Stimulated activated CD8-positive, alpha-beta memory T cell treated with anti-CD3 and anti-CD28 coated beads, Interleukin-2, amount 100 ng/mL, for 1 hour (primary cell): ENCODE results near the gene GLP2R.

Source experiments
- DNase-seq, 2 donors: peaks; one replicate each; pipeline ENCODE4 v3.0.0-alpha.2; 2020; ENCODE audit warnings: low read depth in 2 of 2

Gene GLP2R

DNA sequence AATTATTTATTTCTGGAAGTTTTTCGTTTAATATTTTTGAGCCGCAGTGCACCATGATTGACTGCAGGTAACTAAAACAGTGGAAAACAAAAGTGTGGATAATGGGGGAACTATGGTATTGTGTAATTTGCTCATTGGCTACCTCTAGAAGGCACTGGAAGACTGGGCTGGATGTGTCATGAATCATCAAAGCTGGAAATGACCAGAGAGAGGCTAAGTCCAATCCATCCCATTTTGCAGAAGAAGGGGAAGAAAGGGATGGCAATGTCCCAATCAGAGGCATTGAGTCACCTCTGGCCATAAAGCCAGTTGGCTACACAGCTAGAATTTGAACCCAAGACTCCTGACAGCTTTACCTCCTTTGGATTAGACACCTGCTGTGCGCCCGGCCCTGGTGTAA, 29.3 kb downstream of the GLP2R start:
- DNase-seq: no peak

DNA sequence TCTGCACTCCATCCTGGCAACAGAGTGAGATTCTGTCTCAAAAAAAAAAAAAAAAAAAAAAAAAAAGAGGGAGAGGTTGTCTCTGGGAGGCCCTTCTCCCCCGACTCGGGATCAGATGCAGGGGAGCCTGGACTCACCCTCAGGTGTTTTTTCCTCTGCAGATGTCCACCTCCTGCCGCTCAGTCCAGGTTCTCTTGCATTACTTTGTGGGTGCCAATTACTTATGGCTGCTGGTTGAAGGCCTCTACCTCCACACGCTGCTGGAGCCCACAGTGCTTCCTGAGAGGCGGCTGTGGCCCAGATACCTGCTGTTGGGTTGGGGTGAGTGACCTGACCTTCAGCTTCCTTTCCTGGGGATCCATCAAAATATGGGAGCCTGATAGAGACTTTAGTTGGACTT, 34.1 kb downstream of the GLP2R start:
- DNase-seq: no peak

DNA sequence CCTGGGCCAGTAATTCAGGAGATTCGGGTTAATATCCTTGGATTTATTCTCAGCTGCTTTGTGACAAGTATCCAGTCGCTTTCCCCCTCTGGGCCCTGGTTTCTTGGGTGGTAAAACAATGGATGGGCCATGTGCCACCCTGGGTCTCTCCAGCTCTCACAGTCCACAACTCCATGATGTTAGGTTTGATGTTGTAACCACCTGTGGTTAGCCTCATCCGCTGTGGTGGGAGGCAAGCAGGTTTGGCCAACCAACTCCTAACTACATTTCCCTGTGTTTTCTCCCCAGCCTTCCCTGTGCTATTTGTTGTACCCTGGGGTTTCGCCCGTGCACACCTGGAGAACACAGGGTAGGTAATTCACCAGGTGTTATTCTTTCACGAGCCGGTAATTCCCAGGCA, 35.1 kb downstream of the GLP2R start:
- no peak for DNase-seq

DNA sequence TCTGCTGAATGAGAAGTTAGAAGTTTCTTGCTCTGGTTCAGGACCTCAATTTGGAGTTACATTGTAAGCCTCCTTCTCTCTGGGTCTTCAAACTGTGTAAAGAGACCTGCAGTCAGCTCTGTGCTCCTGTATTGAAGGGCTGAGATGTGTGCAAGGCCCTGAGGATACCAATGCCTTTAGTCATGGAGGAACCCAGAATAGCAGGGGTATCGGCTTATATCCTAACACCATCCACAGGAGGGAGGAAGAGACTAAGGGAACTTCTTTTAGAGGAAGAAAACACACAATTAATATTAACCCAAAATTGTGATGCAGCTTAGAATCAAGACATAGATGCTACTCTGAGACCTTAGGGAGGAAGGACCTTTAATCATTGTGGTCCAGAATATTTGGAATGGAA, 36.5 kb downstream of the GLP2R start:
- no peak for DNase-seq

DNA sequence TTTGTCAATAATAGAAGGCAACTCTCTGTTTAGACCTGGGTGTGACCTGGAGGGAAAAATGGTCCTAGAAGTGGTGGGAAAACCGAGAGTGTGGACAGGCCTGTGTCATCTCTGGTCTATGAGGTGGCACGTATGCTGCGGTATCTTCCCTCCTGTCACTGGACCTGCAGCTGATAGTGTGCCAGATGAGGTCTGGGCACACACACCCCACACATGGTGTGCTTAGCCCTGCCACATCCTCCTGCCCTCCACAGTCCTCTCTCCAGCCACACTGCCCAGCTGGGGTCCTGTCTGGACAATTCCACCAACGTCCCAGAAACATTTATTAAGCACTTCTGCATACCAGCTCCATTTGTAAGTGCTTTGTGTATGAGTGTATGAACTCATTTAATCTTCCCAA, 37.2 kb downstream of the GLP2R start:
- no peak for DNase-seq

DNA sequence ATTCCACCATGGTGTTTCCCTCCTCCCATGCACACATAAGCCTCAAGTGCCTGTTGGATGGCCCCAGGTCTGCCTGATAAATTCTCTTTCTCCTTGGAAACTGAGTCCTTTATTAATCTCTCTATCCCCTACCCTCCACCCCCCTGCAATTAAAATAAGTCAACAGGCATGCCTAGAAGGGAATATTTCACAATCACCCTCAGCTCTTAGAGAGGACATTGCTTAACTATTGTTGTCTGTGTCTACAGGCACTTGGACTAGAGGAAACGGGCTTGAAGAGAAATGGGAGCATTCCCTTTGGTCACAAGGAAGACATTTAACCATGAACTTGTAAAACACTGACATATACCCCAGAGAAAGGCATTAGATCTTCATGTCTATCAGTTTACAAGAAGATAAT, 39.9 kb downstream of the GLP2R start:
- no peak for DNase-seq

DNA sequence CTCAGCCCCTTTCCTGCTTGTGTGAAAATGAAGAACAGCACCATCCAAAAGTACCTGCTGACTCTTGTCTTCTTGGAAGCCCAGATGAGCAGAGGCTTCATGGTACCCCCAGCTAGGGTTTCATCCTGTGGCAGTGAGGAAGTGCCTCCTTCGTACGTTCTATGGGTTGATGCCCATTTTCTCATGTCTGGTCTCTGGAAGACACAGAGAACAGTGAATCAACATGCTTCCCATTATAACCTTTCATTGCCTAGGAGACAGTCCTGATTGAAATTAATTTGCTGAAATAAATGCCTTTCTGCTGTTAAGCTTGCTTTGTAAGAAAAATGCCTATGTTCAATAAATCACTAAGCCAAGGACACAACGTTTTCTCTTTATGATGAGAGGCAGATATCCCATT, 42.8 kb downstream of the GLP2R start:
- no peak for DNase-seq

DNA sequence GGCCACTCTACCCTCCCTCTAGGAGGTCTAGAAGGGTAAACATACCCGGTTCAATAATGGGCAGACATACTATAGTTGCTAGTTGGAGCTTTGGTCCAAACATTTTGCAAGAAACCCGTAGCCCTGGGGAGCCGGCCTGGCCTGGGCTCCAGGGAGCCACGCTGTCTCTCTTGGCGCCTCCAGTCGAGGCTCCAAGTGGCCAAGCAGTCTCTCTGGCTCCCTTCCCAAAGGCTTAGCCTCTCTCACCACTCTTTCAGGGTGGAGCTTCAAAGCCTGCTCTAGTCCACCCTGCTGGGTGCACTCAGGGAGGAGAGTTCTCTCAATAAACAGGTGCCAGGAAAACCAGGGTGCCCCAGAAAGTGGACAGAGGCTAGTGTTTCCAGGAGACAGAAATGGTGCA, 47.1 kb downstream of the GLP2R start:
- DNase-seq: no peak

DNA sequence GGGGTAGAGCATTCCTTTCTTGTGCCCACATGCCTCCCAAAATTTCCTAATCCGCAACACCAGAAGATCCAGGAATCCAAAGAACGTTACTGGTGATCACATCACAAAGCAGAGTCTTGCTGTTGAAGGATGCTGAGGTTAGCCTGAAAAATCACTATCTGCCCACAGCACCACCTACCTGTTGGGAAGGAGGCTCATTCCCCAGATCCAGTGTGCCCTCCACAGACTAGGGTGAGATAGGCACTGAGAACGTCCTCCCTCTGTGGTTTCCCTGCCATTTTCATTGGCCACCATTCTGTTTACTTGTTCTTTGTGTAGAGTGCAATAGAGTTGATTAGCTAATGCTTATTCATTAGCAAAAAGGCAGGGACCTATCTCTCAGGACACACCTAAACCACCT, 49.0 kb downstream of the GLP2R start:
- DNase-seq: no peak

DNA sequence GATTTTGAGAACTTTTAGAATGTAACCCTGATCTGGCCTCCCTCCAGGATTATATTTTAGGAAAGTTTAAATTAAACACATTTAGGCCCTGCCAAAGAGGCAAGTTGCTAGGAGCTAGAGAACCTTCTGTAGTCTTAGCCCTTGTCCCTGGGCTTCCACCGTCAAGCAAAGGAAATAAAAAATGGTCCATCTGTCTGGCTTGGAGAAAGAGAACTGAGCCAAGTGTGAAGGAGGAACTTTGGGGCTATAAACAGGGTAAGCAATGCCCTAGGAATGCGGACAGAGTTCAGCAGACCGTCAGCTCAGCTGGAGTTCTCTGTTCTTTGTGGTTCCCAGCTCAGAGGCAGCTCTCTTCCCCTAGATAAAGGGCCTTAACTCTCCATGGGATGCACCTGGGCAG, 49.7 kb downstream of the GLP2R start:
- no peak for DNase-seq

DNA sequence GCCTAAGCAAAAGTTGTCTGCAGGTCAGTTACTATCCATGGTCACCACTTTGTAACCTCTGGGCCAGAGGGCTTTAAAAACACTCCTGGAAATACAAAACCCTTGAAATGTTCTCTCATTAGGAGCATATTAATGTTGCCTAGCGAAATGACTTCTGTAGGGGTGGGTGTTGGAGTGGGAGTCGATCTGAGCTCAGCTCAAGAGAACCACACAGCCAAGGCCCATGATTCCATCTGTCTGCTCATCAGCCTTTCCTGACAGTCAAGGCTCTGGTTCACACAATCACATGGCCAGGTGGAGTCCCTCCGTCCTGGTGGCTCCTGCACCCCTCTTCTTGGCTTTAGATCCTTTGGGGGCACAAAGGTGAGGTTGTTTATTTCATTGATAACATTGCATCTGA, 52.6 kb downstream of the GLP2R start:
- no peak for DNase-seq

DNA sequence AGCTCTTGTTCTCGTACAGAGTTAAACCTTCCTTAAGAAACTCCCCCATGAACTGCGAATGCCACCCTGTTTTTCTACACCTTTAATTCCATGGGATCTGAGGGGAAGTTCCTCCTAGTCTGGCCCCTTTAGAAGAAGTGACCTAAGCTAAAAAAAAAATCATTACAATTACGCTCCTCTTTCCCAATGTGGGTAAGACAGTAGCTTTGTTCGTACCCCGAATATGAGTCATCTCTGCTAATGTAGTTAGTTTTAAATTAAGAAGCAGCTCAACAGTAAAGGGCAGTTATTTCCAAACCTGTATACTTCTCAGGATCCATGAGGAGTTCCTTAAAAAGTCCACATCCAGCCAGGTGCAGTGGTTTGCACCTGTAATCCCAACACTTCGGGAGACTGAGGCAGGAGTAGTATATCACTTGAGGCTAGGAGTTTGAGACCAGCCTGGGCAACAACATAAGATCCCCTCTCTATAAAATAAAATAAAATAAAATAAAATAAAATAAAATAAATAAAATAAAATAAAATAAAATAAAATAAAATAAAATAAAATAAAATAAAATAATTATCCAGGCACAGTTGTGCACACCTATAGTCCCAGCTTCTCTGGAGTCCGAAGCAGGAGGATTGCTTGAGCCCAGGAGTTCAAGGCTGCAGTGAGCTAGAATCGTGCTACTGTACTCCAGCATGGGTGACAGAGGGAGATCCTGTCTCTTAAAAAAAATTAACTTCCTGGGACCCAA, 53.2 kb downstream of the GLP2R start:
- no peak for DNase-seq

DNA sequence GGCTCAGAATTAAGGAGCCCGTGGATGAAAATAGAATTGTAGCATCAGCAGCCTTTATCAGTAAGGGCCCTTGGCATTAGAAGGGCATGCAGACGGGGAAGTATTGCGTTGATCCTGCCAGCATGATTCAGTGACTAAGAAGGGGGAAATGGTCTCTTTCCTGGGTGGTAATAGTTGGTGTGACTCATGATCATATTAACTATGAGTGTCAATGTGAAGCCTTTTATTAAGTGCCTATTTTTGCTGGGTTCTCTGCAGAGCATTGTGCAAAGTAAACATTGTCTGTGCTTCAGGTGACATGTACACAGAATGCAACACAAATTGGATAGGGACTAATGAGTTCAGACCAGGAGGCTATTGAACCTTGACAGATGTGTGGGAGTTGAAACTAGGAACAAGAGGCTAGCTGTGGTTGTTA, 54.9 kb downstream of the GLP2R start:
- DNase-seq: no peak

DNA sequence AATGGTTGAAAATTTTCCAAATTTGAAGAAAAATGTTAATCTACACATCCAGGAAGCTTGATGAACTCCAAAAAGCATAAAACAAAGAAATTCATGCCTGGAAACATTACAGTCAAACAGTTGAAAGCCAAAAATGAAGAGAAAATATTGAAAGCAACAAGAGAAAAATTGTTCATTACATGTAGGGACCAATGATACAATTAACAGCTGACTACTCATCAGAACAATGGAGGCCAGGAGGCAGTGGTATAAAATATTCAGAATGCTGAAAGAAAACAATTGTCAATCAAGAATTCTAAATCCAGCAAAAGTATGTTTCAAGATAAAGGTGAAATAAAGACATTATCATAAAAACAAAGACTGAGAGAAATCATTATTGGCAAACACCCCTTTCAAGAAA, 57.7 kb downstream of the GLP2R start:
- no peak for DNase-seq

DNA sequence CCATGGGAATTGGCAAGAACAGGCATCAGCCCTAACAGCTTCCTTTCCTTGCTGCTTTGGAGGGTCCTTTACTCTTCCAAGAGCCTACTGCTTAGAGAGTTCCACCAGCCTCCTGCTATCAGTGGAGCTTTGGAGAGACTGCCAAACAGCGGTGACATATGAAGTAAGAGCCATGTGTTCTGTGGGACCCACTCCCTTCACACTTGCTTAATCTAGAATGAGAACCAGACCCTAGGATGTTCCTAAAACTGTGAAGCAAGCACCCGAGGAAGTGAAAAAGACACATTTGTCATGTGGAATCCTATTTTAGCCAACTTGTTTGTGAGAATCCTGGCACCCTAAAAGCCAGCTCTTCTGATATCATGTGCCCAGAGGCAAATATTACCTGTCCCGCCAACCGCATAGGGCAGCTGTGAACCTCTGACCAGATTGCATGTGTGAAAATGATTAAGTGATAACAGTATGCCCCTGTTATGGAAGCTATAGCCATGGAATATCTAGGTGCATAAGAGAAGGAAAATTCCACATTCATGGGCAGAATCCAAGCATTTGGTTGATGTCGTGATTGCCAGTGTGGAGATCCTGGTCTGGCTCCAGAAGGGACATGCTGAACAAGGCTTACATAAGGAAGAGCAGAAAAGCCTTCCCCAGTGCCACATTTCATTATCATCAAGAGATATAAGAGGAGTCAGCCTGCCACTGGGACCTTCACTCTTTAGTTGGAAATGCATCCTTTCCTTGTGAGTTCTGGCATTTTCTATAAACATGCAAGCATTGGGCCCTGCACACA, 60.6 kb downstream of the GLP2R start:
- DNase-seq: no peak

DNA sequence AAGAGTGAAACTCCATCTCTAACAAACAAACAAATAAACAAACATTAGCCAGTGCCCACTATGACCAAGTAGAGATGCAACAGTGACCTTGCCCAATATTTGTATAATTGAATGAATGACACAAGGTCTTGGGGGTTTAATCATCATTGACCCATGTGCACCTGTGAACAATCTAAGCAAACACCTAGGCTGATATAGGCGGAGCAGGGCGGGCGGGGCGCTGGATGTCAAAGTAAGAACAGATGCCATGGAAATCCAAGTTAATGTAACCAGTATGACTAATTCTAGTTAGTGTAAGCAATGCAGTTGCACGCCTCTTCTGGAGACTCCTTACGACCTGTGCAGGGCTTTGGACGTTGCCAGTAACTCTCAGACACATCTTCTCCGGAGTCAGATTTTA, 61.8 kb downstream of the GLP2R start:
- DNase-seq: no peak

DNA sequence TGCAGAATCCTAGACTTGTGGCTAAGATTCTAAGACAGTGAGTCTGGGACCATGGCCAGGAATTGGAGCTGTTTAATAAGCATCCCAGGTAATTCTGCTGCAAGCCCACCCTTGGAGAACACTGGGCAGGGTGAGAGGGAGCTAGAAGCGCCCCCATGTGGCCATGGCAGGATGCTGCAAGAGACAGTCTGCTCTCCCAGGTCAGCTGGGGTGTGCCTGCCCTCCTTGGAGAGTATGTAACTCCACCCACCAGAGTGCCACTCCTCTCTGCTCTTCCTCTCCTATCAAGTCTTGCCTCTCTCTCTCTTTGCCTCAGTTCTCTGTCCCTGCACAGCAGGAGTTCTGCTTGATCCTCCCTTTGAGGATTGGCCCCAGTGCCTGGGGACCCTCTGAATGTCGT, 64.4 kb downstream of the GLP2R start:
- DNase-seq: no peak

DNA sequence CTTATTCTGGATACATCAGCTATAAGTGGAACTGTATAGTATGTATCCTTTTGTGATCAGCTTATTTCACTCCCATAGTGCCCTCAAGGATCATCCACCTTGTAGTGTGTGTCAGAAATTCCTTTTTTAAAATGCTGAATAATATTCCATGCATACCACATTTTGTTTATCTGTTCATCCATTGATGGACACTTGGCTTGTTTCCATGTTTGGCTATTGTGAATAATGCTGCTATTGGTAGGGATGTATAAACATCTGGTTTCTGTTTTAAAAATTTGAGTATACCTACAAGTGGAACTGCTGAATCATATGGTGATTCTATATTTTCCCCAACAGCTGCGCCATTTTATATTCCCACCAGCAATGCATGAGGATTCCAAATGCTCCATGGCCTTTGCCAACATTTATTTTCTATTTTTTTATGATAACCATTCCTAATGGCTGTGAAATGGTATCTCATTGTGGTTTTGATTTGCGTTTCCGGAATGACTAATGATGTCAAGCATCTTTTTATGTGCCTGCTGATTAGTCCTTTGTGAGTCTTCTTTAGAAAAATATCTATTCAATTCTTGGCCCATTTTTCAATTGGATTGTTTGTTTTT, 67.8 kb downstream of the GLP2R start:
- no peak for DNase-seq

DNA sequence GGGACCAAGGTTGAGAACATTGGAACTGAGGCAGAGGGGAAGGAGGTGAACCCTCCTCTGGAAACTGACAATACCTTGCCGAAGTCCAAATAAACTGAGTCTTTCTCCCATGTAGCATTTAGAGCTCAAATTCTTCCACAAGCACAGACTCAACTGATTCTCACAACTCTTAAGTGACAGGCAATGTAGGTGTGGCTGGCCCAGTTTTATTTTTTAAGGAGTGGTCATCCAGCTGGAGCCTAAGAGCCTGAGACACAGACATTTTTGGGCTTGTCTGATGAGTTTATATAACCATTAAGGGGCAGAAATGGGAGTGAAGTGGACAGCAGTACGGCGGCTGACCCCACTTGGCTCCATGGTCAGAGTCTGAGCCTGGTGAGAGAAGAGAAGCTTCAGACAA, 68.5 kb downstream of the GLP2R start:
- no peak for DNase-seq

DNA sequence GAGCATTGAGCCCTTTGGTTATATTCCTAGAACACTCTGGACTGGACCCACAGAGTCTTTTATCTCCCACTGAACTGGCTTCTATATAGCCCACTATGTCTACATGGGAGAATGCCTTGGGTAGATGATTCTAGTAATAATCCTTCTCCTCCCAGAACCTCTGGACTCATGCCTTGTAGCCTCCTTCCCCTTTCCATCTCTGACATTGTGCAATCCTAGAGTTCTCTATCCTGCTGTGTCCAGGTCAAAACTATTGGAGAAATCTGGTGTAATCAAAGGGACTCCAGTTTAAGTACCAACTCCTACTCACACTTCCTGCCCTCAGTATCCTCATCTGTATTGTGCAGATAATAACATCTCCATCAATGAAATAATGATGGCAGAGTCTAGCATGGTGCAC, 70.2 kb downstream of the GLP2R start:
- DNase-seq: no peak

DNA sequence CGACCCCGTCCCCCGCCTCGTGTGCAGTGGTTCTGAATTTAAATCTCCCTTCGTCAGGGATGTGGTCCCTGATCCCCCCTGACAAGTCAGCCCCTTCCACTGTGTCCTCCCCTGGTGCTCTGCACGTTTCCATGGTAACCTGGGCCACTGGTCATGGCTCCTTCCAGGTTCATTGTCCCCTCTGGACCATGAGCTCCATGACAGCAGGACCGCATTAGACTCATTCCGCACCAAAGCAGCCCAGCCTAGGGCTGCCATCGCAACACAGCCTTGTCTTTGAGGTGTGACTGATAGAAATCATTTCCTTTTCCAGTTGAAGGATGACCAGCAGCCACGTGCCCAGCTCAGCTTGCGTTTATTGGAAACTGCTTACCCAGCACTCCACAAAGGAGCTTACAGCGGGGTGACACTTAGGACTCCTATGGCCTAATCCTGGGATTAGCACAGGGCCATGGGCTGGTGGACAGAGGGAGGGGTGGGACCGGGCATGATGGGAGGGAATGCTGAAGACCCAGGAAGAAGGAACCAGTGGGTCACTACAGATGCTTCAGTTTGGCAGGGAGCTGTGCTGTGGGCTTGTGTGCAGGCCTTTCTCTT, 71.7 kb downstream of the GLP2R start:
- no peak for DNase-seq

DNA sequence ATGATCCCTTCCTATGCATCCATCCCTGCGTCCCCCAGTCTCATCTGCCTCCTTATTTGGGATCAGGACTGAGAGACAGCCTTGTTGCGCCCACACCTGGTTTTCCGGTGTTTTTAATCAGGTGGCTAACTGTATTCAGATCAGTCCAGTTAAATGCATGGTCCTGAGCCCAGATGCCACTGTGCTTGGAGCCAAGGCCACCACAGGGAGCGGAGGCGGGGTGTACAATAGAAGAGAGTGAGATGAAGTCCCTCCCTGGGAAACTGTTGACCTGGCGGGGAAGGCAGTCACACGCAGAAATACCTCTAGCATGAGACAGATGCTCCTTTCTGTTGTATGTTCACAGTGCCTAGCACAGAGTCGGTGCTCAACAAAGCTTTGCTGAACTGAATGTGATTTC, 73.1 kb downstream of the GLP2R start:
- DNase-seq: no peak
